ENCODE measurements around the gene CANT1. TPM values are rescaled to one million over a fixed set of nuclear protein-coding genes. Genes with fewer than 3 reads are reported as not detected.

Gene CANT1
- total RNA-seq, 1 experiment from 2014 or later: 33.0 TPM

DNA sequence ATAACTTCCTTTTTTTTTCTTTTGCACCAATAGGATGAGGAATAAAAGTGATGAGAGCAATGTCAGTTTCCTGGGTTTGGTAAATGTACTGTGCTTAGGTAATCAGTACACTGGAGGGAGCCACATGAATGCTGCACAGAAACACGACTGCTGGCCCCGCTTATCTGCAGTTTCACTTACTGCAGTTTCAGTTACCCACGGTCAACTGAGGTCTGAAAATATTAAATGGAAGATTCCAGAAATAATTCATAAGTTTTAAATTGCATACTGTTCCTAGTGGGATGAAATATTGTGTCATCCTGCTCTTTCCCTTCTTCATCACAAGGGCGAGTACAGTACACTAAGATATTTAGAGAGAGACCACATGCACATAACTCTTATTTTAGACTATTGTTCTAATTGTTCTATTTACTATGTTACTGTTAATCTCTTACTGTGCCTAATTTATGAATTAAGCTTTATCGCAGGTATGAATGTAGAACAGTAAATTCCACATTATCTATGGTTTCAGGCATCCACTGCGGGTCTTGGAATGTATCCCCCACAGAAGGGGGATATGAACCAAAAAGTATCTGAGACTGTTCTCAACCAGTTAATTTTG, 23.4 kb downstream of the CANT1 start:
- Histone ChIP-seq H2AK5ac (ENCODE audit: insufficient read length, low read length) (no peak overlapping the region), H2BK20ac (ENCODE audit: low read depth, low read length, poor library complexity, severe bottlenecking) (no peak overlapping the region), H2BK12ac (ENCODE audit: insufficient read length, low read depth, low read length) (no peak overlapping the region), H3K56ac (ENCODE audit: insufficient read length, low read depth, low read length) (peak overlapping the region; percentile 91), H3K23ac (ENCODE audit: insufficient read length, low read depth, low read length) (no peak overlapping the region), H4K5ac (ENCODE audit: insufficient read length, low read depth, low read length) (no peak overlapping the region), H4K91ac (ENCODE audit: insufficient read length, low read depth, low read length) (no peak overlapping the region), H3K4ac (ENCODE audit: low read depth, low read length) (no peak overlapping the region), H3K14ac (ENCODE audit: insufficient read depth, low read length) (no peak overlapping the region), H3K9me3 (ENCODE audit: control insufficient read depth, low read depth, low read length) (no peaks in the 10 kb centered on the region), H3K18ac (ENCODE audit: insufficient read length, low read depth, low read length) (no peak overlapping the region), H3K27ac (ENCODE audit: insufficient read length, low read depth, low read length) (peak overlapping the region; percentile 20), H3K9ac (ENCODE audit: extremely low read depth, insufficient read length, low read length) (no peak overlapping the region), H2BK5ac (ENCODE audit: insufficient read length, low read length) (no peak overlapping the region), H3K27me3 (ENCODE audit: insufficient read depth, low read length) (no peaks in the 10 kb centered on the region), H4K20me1 (ENCODE audit: control insufficient read depth, insufficient read depth, insufficient read length) (no peaks in the 10 kb centered on the region), H3T11ph (ENCODE audit: low read length) (no peak overlapping the region), H3K4me1 (ENCODE audit: insufficient read depth, low read length) (peaks cover 4% of the 10 kb centered on the region; the same call in 1 of the 2 replicates), H4K8ac (replicated peaks; ENCODE audit: insufficient read length, low read depth, low read length) (no peak overlapping the region), H3K79me1 (ENCODE audit: insufficient read depth, low read depth, low read length, poor library complexity, severe bottlenecking) (no peaks in the 10 kb centered on the region), H3K23me2 (ENCODE audit: insufficient read length, low read depth, low read length, poor library complexity, severe bottlenecking) (no peaks in the 10 kb centered on the region), H2BK120ac (ENCODE audit: low read depth, low read length, poor library complexity, severe bottlenecking) (no peak overlapping the region), H2AFZ (ENCODE audit: low read length) (no peak overlapping the region), H3K79me2 (ENCODE audit: insufficient read depth, low read length) (no peaks in the 10 kb centered on the region), H3K4me2 (ENCODE audit: insufficient read depth, insufficient read length, low read length) (peak overlapping the region; percentile 73), H2BK15ac (ENCODE audit: low read depth, low read length) (no peak overlapping the region)
- H3K4me1 Mint-ChIP-seq: peaks cover 13 to 17% of the 10 kb centered on the region in 2 experiments
- peaks cover 7 to 11% (median 7%) of the 10 kb centered on the region in 3 experiments for H3K36me3 Mint-ChIP-seq (ENCODE audit: insufficient read depth in 1 of 3, low read depth in 3 of 3)
- peaks cover 23% of the 10 kb centered on the region for H3K27me3 Mint-ChIP-seq (ENCODE audit: low read depth)
- H3K27ac Mint-ChIP-seq: peak overlapping the region; percentile 80 to 92 (median 91); a peak in 1 of 7 replicates
- WGBS (ENCODE audit: extremely low coverage, insufficient read length, low lambda C conversion rate): no CpG with 5 or more reads among the region's 6 CpGs
- TF ChIP-seq, protein P1, sequence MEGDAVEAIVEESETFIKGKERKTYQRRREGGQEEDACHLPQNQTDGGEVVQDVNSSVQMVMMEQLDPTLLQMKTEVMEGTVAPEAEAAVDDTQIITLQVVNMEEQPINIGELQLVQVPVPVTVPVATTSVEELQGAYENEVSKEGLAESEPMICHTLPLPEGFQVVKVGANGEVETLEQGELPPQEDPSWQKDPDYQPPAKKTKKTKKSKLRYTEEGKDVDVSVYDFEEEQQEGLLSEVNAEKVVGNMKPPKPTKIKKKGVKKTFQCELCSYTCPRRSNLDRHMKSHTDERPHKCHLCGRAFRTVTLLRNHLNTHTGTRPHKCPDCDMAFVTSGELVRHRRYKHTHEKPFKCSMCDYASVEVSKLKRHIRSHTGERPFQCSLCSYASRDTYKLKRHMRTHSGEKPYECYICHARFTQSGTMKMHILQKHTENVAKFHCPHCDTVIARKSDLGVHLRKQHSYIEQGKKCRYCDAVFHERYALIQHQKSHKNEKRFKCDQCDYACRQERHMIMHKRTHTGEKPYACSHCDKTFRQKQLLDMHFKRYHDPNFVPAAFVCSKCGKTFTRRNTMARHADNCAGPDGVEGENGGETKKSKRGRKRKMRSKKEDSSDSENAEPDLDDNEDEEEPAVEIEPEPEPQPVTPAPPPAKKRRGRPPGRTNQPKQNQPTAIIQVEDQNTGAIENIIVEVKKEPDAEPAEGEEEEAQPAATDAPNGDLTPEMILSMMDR (conservative IDR thresholded peaks at IDR 0.05): 0 out of 3 replicates have a peak, but pooled peaks have one; percentile 15
- peak overlapping the region in 1 of 2 experiments; percentile 46; a peak in 2 of 5 replicates for H3K4me3 Mint-ChIP-seq
- no peaks in the 10 kb centered on the region for H3K9me3 Mint-ChIP-seq
- DNase-seq: no peak
